Upper lobe of left lung (tissue), 6 donors: ENCODE data around the gene PTPN12. TPM values are rescaled to one million over a fixed set of nuclear protein-coding genes. Genes with fewer than 3 reads are reported as not detected.

ENCODE experiments used
- ATAC-seq, 2 donors: fragments of 200-7000 bp; cut with Tn5 transposase; one replicate each; pipeline ENCODE4 v1.9.1; 2022; ENCODE audit warnings: mild to moderate bottlenecking in 2 of 2, moderate library complexity in 2 of 2; ENCODE audit not compliant: low FRiP score in 2 of 2
- DNase-seq, 2 donors: peaks; one replicate each; pipeline ENCODE4 v3.0.0-alpha.2; 2019 to 2020
- H3K27ac ChIP-seq, 4 donors: fragments of 200-600 bp; sonication (generic); one replicate each; pipeline ENCODE4 v1.5.1; 2016 to 2019
- H3K27me3 ChIP-seq, 4 donors: fragments of 200-600 bp; sonication (generic); one replicate each; pipeline ENCODE4 v1.5.1; 2017 to 2019
- H3K36me3 ChIP-seq, 4 donors: fragments of 200-600 bp; sonication (generic); one replicate each; pipeline ENCODE4 v1.5.1; 2016 to 2019
- H3K4me1 ChIP-seq, 4 donors: fragments of 200-600 bp; sonication (generic); one replicate each; pipeline ENCODE4 v1.5.1; 2018 to 2019
- H3K4me3 ChIP-seq, 4 donors: fragments of 200-600 bp; sonication (generic); one replicate each; pipeline ENCODE4 v1.5.1; 2017 to 2019; ENCODE audit warnings: mild to moderate bottlenecking in 2 of 4, moderate library complexity in 1 of 4
- H3K9me3 ChIP-seq, 4 donors: fragments of 200-600 bp; sonication (generic); one replicate each; pipeline ENCODE4 v1.5.1; 2018 to 2019
- CTCF ChIP-seq, 6 experiments: fragments of 450-650 bp in 4 of 6; fragments of 200-600 bp in 2 of 6; sonication (generic) in 2 of 6; IDR thresholded peaks; one replicate each; pipeline ENCODE4 v1.5.1; 2016 to 2019; ENCODE audit warnings: antibody characterized with exemption in 6 of 6
- EP300 ChIP-seq, 4 donors: sonication (generic); formaldehyde crosslinking; IDR thresholded peaks; one replicate each; pipeline ENCODE4 v1.5.1; 2017; ENCODE audit warnings: antibody characterized with exemption in 4 of 4, control low read depth in 2 of 4
- POLR2A ChIP-seq, 4 donors: fragments of 450-650 bp; IDR thresholded peaks; one replicate each; pipeline ENCODE4 v1.5.1; 2016 to 2017; ENCODE audit warnings: antibody characterized with exemption in 4 of 4, mild to moderate bottlenecking in 2 of 4
- POLR2AphosphoS5 ChIP-seq, 2 donors: sonication (generic); formaldehyde crosslinking; IDR thresholded peaks; one replicate each; pipeline ENCODE4 v1.5.1; 2017; ENCODE audit warnings: antibody characterized with exemption in 2 of 2
- WGBS, 2 donors: methylation state at CpG; one replicate each; pipeline ENCODE4 v1.1.5; 2017 to 2018; 5-methylcytosine and 5-hydroxymethylcytosine counted together
- total RNA-seq, 6 donors: library from RNA; depleted of rRNA in 4 of 6; stranded (reverse); fragments of >200 nt in 4 of 6; gene quantifications; one replicate each; pipeline versions ENCODE4 v1.1.0 to v1.2.1, GENCODE V29; 2016 to 2021
- donor health status: DM: no; HTN: no; CAD: no; lungs with moderate emphysema.
- donor health status: DM: no; HTN: yes; CAD: no; lungs with severe emphysema.

The PTPN12 gene
- total RNA-seq, 6 donors from 2014 or later, result 104 to 211 (median 136) TPM

GRCh38 chr7:77579797-77580196 lies 42.7 kb downstream of the PTPN12 start:
- ATAC-seq, result no peak
- TF ChIP-seq POLR2A (IDR thresholded peaks at IDR 0.05) (no peak), EP300 (IDR thresholded peaks at IDR 0.05) (no peak), CTCF (IDR thresholded peaks at IDR 0.05) (no peak), POLR2AphosphoS5 (IDR thresholded peaks at IDR 0.05) (no peak)
- H3K4me1 ChIP-seq, result peaks cover 0 to 7% (median 1%) of the 10 kb centered on the region in 4 donors
- H3K4me3 ChIP-seq, result no peak overlapping the region
- no peaks in the 10 kb centered on the region for H3K27me3 ChIP-seq
- no peak for DNase-seq
- no peaks in the 10 kb centered on the region for H3K9me3 ChIP-seq
- H3K36me3 ChIP-seq, result peaks cover 5 to 69% (median 12%) of the 10 kb centered on the region in 4 donors
- peak overlapping the region in 1 of 4 donors; percentile 27 for H3K27ac ChIP-seq

- H3K36me3 ChIP-seq, result peaks cover 0 to 67% (median 7%) of the 10 kb centered on the region in 4 donors
- H3K27me3 ChIP-seq, result no peaks in the 10 kb centered on the region
- 66 to 67% methylated on average over 4 of the region's 4 CpGs for WGBS, 2 donors
- H3K4me3 ChIP-seq, result no peak overlapping the region
- no peaks in the 10 kb centered on the region for H3K9me3 ChIP-seq
- DNase-seq (peak in 1 of 2 donors; percentile 66), ATAC-seq (no peak)
- no peak for TF ChIP-seq CTCF (IDR thresholded peaks at IDR 0.05)
- no peak for TF ChIP-seq POLR2A (IDR thresholded peaks at IDR 0.05)
- no peak for TF ChIP-seq EP300 (IDR thresholded peaks at IDR 0.05)
- TF ChIP-seq POLR2AphosphoS5 (IDR thresholded peaks at IDR 0.05), result no peak
- H3K4me1 ChIP-seq, result peaks cover 0 to 7% (median 1%) of the 10 kb centered on the region in 4 donors
- H3K27ac ChIP-seq, result no peak overlapping the region
These were observed 43.8 kb downstream of the PTPN12 start for GRCh38 chr7:77580762-77581350.

GRCh38 chr7:77587272-77587671 lies 50.2 kb downstream of the PTPN12 start:
- Histone ChIP-seq H3K9me3 (no peaks in the 10 kb centered on the region), H3K36me3 (peaks cover 6 to 74% (median 13%) of the 10 kb centered on the region in 4 donors), H3K27me3 (no peaks in the 10 kb centered on the region), H3K4me1 (peaks cover 0 to 6% (median 2%) of the 10 kb centered on the region in 4 donors), H3K27ac (no peak overlapping the region), H3K4me3 (no peak overlapping the region)
- ATAC-seq (no peak), DNase-seq (no peak)
- 89 to 93% methylated on average over 2 of the region's 2 CpGs for WGBS, 2 donors
- TF ChIP-seq CTCF (IDR thresholded peaks at IDR 0.05), result no peak
- TF ChIP-seq POLR2A (IDR thresholded peaks at IDR 0.05), result no peak
- no peak for TF ChIP-seq POLR2AphosphoS5 (IDR thresholded peaks at IDR 0.05)
- TF ChIP-seq EP300 (IDR thresholded peaks at IDR 0.05), result no peak

GRCh38 chr7:77600952-77601351 lies 63.9 kb downstream of the PTPN12 start:
- H3K27ac ChIP-seq, result no peak overlapping the region
- no peak for ATAC-seq
- H3K9me3 ChIP-seq, result no peaks in the 10 kb centered on the region
- H3K4me1 ChIP-seq, result no peaks in the 10 kb centered on the region
- peaks cover 2 to 69% (median 16%) of the 10 kb centered on the region in 4 donors for H3K36me3 ChIP-seq
- no peak for TF ChIP-seq EP300 (IDR thresholded peaks at IDR 0.05)
- no peak for TF ChIP-seq POLR2AphosphoS5 (IDR thresholded peaks at IDR 0.05)
- no peak for TF ChIP-seq CTCF (IDR thresholded peaks at IDR 0.05)
- no peak for TF ChIP-seq POLR2A (IDR thresholded peaks at IDR 0.05)
- H3K27me3 ChIP-seq, result no peaks in the 10 kb centered on the region
- 68 to 72% methylated on average over 2 of the region's 2 CpGs for WGBS, 2 donors
- no peak for DNase-seq
- no peak overlapping the region for H3K4me3 ChIP-seq

- Histone ChIP-seq H3K4me3 (no peak overlapping the region), H3K27ac (no peak overlapping the region), H3K4me1 (no peaks in the 10 kb centered on the region), H3K27me3 (no peaks in the 10 kb centered on the region), H3K36me3 (peaks cover 15 to 67% (median 16%) of the 10 kb centered on the region in 4 donors), H3K9me3 (no peaks in the 10 kb centered on the region)
- no peak for TF ChIP-seq EP300 (IDR thresholded peaks at IDR 0.05)
- TF ChIP-seq POLR2AphosphoS5 (IDR thresholded peaks at IDR 0.05), result no peak
- no peak for TF ChIP-seq POLR2A (IDR thresholded peaks at IDR 0.05)
- no peak for TF ChIP-seq CTCF (IDR thresholded peaks at IDR 0.05)
- DNase-seq (no peak), ATAC-seq (no peak)
These were observed 69.5 kb downstream of the PTPN12 start for GRCh38 chr7:77606562-77606961.
